ENCODE measurements around the gene PRSS12.

DNA sequence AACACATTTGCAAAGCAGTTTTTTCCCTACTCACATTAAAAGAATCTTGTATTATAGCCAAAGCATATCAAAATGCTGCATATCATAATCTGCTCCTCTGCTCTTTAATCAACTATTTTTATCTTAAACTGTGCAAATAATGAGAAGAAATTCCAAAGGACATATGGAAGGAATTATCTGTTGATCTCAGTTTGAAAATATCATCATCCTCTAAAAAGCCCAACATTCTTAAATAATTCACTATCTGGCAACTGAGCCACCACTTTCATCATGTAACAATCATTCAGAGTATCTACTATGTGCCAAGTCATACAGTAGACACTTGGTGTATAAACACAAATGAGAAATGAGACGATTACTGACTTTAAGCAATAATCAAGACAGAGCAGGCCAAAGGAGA lies 63.0 kb downstream of the PRSS12 start:
- TF ChIP-seq POLR2A (IDR thresholded peaks at IDR 0.05; ENCODE audit: low read depth, low read length) (no peak), EZH2 (IDR thresholded peaks at IDR 0.05; ENCODE audit: borderline replicate concordance, low read depth, low read length, severe bottlenecking) (no peak), POLR2AphosphoS5 (IDR thresholded peaks at IDR 0.05; ENCODE audit: insufficient read depth, low read depth, low read length) (no peak), FOS (IDR thresholded peaks at IDR 0.05; ENCODE audit: borderline replicate concordance, insufficient read depth, low read length) (no peak), JUN (IDR thresholded peaks at IDR 0.05; ENCODE audit: borderline replicate concordance, insufficient read depth, insufficient read length, low read depth) (no peak)
- TF ChIP-seq, protein P1, sequence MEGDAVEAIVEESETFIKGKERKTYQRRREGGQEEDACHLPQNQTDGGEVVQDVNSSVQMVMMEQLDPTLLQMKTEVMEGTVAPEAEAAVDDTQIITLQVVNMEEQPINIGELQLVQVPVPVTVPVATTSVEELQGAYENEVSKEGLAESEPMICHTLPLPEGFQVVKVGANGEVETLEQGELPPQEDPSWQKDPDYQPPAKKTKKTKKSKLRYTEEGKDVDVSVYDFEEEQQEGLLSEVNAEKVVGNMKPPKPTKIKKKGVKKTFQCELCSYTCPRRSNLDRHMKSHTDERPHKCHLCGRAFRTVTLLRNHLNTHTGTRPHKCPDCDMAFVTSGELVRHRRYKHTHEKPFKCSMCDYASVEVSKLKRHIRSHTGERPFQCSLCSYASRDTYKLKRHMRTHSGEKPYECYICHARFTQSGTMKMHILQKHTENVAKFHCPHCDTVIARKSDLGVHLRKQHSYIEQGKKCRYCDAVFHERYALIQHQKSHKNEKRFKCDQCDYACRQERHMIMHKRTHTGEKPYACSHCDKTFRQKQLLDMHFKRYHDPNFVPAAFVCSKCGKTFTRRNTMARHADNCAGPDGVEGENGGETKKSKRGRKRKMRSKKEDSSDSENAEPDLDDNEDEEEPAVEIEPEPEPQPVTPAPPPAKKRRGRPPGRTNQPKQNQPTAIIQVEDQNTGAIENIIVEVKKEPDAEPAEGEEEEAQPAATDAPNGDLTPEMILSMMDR (IDR thresholded peaks at IDR 0.05; ENCODE audit: extremely low read depth in 1 of 2, insufficient read depth in 1 of 2, low read depth in 1 of 2, low read length in 2 of 2): no peak

Measured in endothelial cell of umbilical vein (primary cell).